Chondrocyte (in vitro differentiated cells): Measurements from ENCODE around the gene TPCN1. TPM values are rescaled to one million over a fixed set of nuclear protein-coding genes. Genes with fewer than 3 reads are reported as not detected.

Experiments
- DNase-seq: peaks from one replicate; pipeline ENCODE4 v3.0.0; 2021; ENCODE audit warnings: mixed read lengths, low spot score
- H3K27ac Mint-ChIP-seq: one replicate; pipeline ENCODE4 v1.8.0; 2021; ENCODE audit warnings: mild to moderate bottlenecking, moderate library complexity, mixed read lengths; ENCODE audit not compliant: unreplicated experiment
- H3K27me3 Mint-ChIP-seq: 2 replicates; pipeline ENCODE4 v1.8.0; 2021; ENCODE audit warnings: low read depth, mixed read lengths
- H3K36me3 Mint-ChIP-seq: 2 replicates; pipeline ENCODE4 v1.8.0; 2021; ENCODE audit warnings: low read depth, mixed read lengths
- H3K4me1 Mint-ChIP-seq: 2 replicates; pipeline ENCODE4 v1.8.0; 2021; ENCODE audit warnings: low read depth, mild to moderate bottlenecking, mixed read lengths
- H3K4me3 Mint-ChIP-seq: one replicate; pipeline ENCODE4 v1.8.0; 2021; ENCODE audit warnings: mild to moderate bottlenecking, moderate library complexity, mixed read lengths; ENCODE audit not compliant: unreplicated experiment
- H3K9me3 Mint-ChIP-seq: 2 replicates; pipeline ENCODE4 v1.8.0; 2021; ENCODE audit warnings: low read depth, mixed read lengths
- CTCF ChIP-seq: fragments of 200-600 bp; sonication (generic); IDR thresholded peaks from 2 replicates; pipeline ENCODE4 v1.5.0; 2021; ENCODE audit warnings: antibody characterized with exemption, mild to moderate bottlenecking, moderate library complexity
- total RNA-seq: library from RNA; stranded (reverse); gene quantifications from 3 replicates; pipeline ENCODE4 v1.2.1, GENCODE V29; 2021

Gene TPCN1
- total RNA-seq, 1 donor from 2014 or later: 35.9 TPM

- H3K27me3 Mint-ChIP-seq: no peaks in the 10 kb centered on the region
- H3K4me3 Mint-ChIP-seq: no peak overlapping the region
- TF ChIP-seq CTCF: no peak
- H3K27ac Mint-ChIP-seq: no peak overlapping the region
- H3K9me3 Mint-ChIP-seq: no peaks in the 10 kb centered on the region
- peaks cover 14% of the 10 kb centered on the region for H3K36me3 Mint-ChIP-seq
- peaks cover 27% of the 10 kb centered on the region for H3K4me1 Mint-ChIP-seq
- no peak for DNase-seq
These were observed 107.9 kb downstream of the TPCN1 start for GRCh38 chr12:113329022-113329790.

- TF ChIP-seq CTCF: no peak
- no peak overlapping the region for H3K4me3 Mint-ChIP-seq
- peaks cover 14% of the 10 kb centered on the region for H3K36me3 Mint-ChIP-seq
- H3K9me3 Mint-ChIP-seq: no peaks in the 10 kb centered on the region
- no peak for DNase-seq
- no peaks in the 10 kb centered on the region for H3K27me3 Mint-ChIP-seq
- H3K27ac Mint-ChIP-seq: no peak overlapping the region
- H3K4me1 Mint-ChIP-seq: peaks cover 32% of the 10 kb centered on the region
These were observed 108.6 kb downstream of the TPCN1 start for GRCh38 chr12:113329791-113330417.

- H3K27ac Mint-ChIP-seq: no peak overlapping the region
- H3K4me3 Mint-ChIP-seq: no peak overlapping the region
- H3K9me3 Mint-ChIP-seq: no peaks in the 10 kb centered on the region
- no peaks in the 10 kb centered on the region for H3K27me3 Mint-ChIP-seq
- no peak for DNase-seq
- peaks cover 32% of the 10 kb centered on the region for H3K4me1 Mint-ChIP-seq
- peaks cover 14% of the 10 kb centered on the region for H3K36me3 Mint-ChIP-seq
- no peak for TF ChIP-seq CTCF
These were observed 109.2 kb downstream of the TPCN1 start for GRCh38 chr12:113330505-113330904.

- no peak overlapping the region for H3K4me3 Mint-ChIP-seq
- H3K9me3 Mint-ChIP-seq: no peaks in the 10 kb centered on the region
- peaks cover 18% of the 10 kb centered on the region for H3K4me1 Mint-ChIP-seq
- no peak overlapping the region for H3K27ac Mint-ChIP-seq
- DNase-seq: no peak
- no peaks in the 10 kb centered on the region for H3K27me3 Mint-ChIP-seq
- TF ChIP-seq CTCF: no peak
- H3K36me3 Mint-ChIP-seq: peaks cover 14% of the 10 kb centered on the region
These were observed 111.6 kb downstream of the TPCN1 start for GRCh38 chr12:113332688-113333417.

GRCh38 chr12:113333418-113333750 is 112.1 kb downstream of the TPCN1 start:
- no peak overlapping the region for H3K4me3 Mint-ChIP-seq
- no peak for TF ChIP-seq CTCF
- H3K4me1 Mint-ChIP-seq: peaks cover 15% of the 10 kb centered on the region
- no peak for DNase-seq
- H3K27ac Mint-ChIP-seq: no peak overlapping the region
- no peaks in the 10 kb centered on the region for H3K27me3 Mint-ChIP-seq
- H3K9me3 Mint-ChIP-seq: no peaks in the 10 kb centered on the region
- H3K36me3 Mint-ChIP-seq: peaks cover 14% of the 10 kb centered on the region
